B cell (primary cell): ENCODE measurements around the gene GHSR. TPM values are rescaled to one million over a fixed set of nuclear protein-coding genes. Genes with fewer than 3 reads are reported as not detected.

Source experiments
- ATAC-seq: fragments of 200-7000 bp; cut with Tn5 transposase; one replicate; pipeline ENCODE4 v1.10.0; 2021; ENCODE audit warnings: low read depth, mild to moderate bottlenecking, moderate number of reproducible peaks, moderate library complexity
- CTCF ChIA-PET: fragments of 350-600 bp; sonication (Branson Sonifier 250); formaldehyde crosslinking; loops from one replicate; lab custom pipeline; 2021; ENCODE audit warnings: antibody characterized with exemption, inconsistent platforms; lab: Charles Lee
- POLR2A ChIA-PET: fragments of 350-600 bp; sonication (Branson Sonifier 250); formaldehyde crosslinking; loops from one replicate; lab custom pipeline; 2021; ENCODE audit warnings: antibody characterized with exemption; lab: Charles Lee
- DNase-seq: peaks from one replicate; pipeline ENCODE4 v3.0.0; 2013
- H2AFZ ChIP-seq: 2 replicates; pipeline ENCODE4 v1.6.1; 2012; ENCODE audit warnings: mild to moderate bottlenecking, low read depth, low read length; ENCODE audit not compliant: insufficient read depth, poor library complexity, severe bottlenecking
- H3K27ac ChIP-seq, 2 donors: 1 replicate in 1 of 2; 2 replicates in 1 of 2; pipeline ENCODE4 v1.5.1; 2012 to 2013; ENCODE audit warnings: low read length in 2 of 2, mild to moderate bottlenecking in 2 of 2, moderate library complexity in 1 of 2
- H3K27me3 ChIP-seq, 4 experiments: fragments of 200-600 bp in 1 of 4; sonication (generic) in 1 of 4; replicated peaks in 1 of 4; 1 replicate in 2 of 4; 2 replicates in 2 of 4; pipeline versions ENCODE4 v1.6.1 to v1.7.0; 2013 to 2016; ENCODE audit warnings: low read length in 3 of 4, mild to moderate bottlenecking in 2 of 4, mixed read lengths in 1 of 4, moderate library complexity in 1 of 4; ENCODE audit not compliant: insufficient read depth in 4 of 4, control insufficient read depth in 3 of 4; ENCODE audit errors: control extremely low read depth in 1 of 4
- H3K36me3 ChIP-seq, 2 experiments: replicated peaks in 1 of 2; 1 replicate in 1 of 2; 2 replicates in 1 of 2; pipeline versions ENCODE4 v1.6.1 to v1.7.1; 2013; ENCODE audit warnings: low read length in 1 of 2; ENCODE audit not compliant: insufficient read depth in 2 of 2, control insufficient read depth in 1 of 2; ENCODE audit errors: control extremely low read depth in 1 of 2, extremely low read depth in 1 of 2
- H3K4me1 ChIP-seq, 2 donors: fragments of 200-600 bp in 1 of 2; sonication (generic) in 1 of 2; 1 replicate in 1 of 2; 2 replicates in 1 of 2; pipeline versions ENCODE4 v1.5.1 to v1.6.1; 2013 to 2017; ENCODE audit warnings: low read length in 2 of 2; ENCODE audit not compliant: control insufficient read depth in 2 of 2, insufficient read depth in 2 of 2
- H3K4me2 ChIP-seq: replicated peaks from 2 replicates; pipeline ENCODE3; 2012; ENCODE audit warnings: mild to moderate bottlenecking, low read depth, low read length; ENCODE audit not compliant: poor library complexity, severe bottlenecking
- H3K4me3 ChIP-seq, 5 experiments: fragments of 200-600 bp in 1 of 5; sonication (generic) in 1 of 5; 1 replicate in 3 of 5; 2 replicates in 2 of 5; pipeline versions ENCODE4 v1.5.1 to v1.7.0; 2011 to 2016; ENCODE audit warnings: low read length in 4 of 5, mild to moderate bottlenecking in 4 of 5, low read depth in 2 of 5, control low read depth in 1 of 5, moderate library complexity in 1 of 5; ENCODE audit not compliant: insufficient read depth in 1 of 5; ENCODE audit errors: control extremely low read depth in 1 of 5, extremely low read depth in 1 of 5
- H3K79me2 ChIP-seq: fragments of 200-600 bp; sonication (generic); one replicate; pipeline ENCODE4 v1.6.0; 2016; ENCODE audit warnings: low read length; ENCODE audit not compliant: control insufficient read depth, insufficient read depth
- H3K9ac ChIP-seq: fragments of 200-600 bp; sonication (generic); 2 replicates; pipeline ENCODE4 v1.6.1; 2017; ENCODE audit warnings: mild to moderate bottlenecking, low read length, moderate library complexity
- H3K9me3 ChIP-seq, 3 donors: one replicate each; pipeline versions ENCODE4 v1.6.1 to v1.7.1; 2013; ENCODE audit warnings: low read length in 2 of 3; ENCODE audit not compliant: control insufficient read depth in 2 of 3, insufficient read depth in 1 of 3; ENCODE audit errors: control extremely low read depth in 1 of 3
- H4K20me1 ChIP-seq: 2 replicates; pipeline ENCODE4 v1.6.0; 2012; ENCODE audit warnings: mild to moderate bottlenecking, low read length; ENCODE audit not compliant: insufficient read depth, control insufficient read depth, poor library complexity, severe bottlenecking
- H3K27ac Mint-ChIP-seq: one replicate; pipeline ENCODE4 v1.8.0; 2021; ENCODE audit warnings: mixed read lengths
- H3K27me3 Mint-ChIP-seq: one replicate; pipeline ENCODE4 v1.8.0; 2021; ENCODE audit warnings: mixed read lengths
- H3K4me1 Mint-ChIP-seq: one replicate; pipeline ENCODE4 v1.8.0; 2021; ENCODE audit warnings: mixed read lengths
- H3K4me3 Mint-ChIP-seq: one replicate; pipeline ENCODE4 v1.8.0; 2021; ENCODE audit warnings: mixed read lengths
- H3K9me3 Mint-ChIP-seq: one replicate; pipeline ENCODE4 v1.8.0; 2022; ENCODE audit warnings: mixed read lengths; ENCODE audit not compliant: insufficient read depth
- CTCF ChIP-seq: fragments of 200-600 bp; IDR thresholded peaks from one replicate; pipeline ENCODE4 v1.8.0; 2022; ENCODE audit warnings: antibody characterized with exemption, mild to moderate bottlenecking
- EZH2 ChIP-seq: IDR thresholded peaks from 2 replicates; pipeline ENCODE4 v1.6.1; 2012; ENCODE audit warnings: borderline replicate concordance, low read depth, mild to moderate bottlenecking, moderate library complexity, low read length; ENCODE audit not compliant: insufficient read depth, poor library complexity, severe bottlenecking
- WGBS: methylation state at CpG from one replicate; pipeline ENCODE4 v1.1.5; 2013; ENCODE audit warnings: missing lambda C conversion rate; ENCODE audit not compliant: insufficient coverage; 5-methylcytosine and 5-hydroxymethylcytosine counted together
- intact Hi-C: fragments of 100-400 bp; cut with micrococcal nuclease; formaldehyde crosslinking; loops from one replicate; pipeline ENCODE4 v1.10.0; 2022
- polyA plus RNA-seq: library from polyadenylated mRNA; depleted of rRNA; stranded (reverse); fragments of >200 nt; gene quantifications from 2 replicates; pipeline ENCODE4 v1.2.3, GENCODE V29; 2012
- total RNA-seq, 2 donors: library from RNA; stranded (reverse); fragments of 120-200 nt in 1 of 2; gene quantifications; 1 replicate in 1 of 2; 2 replicates in 1 of 2; pipeline versions ENCODE4 v1.2.3 to v1.2.4, GENCODE V29; 2013 to 2022

GHSR gene
- total and polyA plus RNA-seq, 2 donors (not counting 1 experiment from before 2014, with no cell fraction given): not detected

DNA sequence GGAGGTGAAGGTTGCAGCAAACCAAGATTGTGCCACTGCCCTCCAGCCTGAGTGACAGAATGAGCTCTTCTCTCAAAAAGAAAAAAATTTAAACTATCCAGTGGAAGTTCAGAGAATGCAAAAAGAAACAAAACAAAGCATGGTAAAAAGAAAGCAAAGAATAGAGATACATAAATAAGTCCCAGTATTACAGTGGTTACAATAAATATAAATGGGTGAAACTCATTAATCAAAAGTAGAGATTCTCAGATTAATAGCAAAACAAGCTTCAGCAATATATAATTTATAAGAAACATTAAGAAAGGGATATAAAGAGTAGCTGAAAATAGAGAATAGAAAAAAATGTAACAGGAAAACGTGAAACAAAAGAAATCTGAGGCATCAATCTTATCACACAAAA lies 23.6 kb upstream of the GHSR start:
- H3K4me1 Mint-ChIP-seq: peaks cover 3% of the 10 kb centered on the region
- H3K36me3 ChIP-seq: no peaks in the 10 kb centered on the region
- H3K9me3 Mint-ChIP-seq: peaks cover 4% of the 10 kb centered on the region
- no peak overlapping the region for H3K9ac ChIP-seq
- ATAC-seq (no peak), DNase-seq (no peak)
- no peak overlapping the region for H3K4me2 ChIP-seq
- H3K79me2 ChIP-seq: no peaks in the 10 kb centered on the region
- no peaks in the 10 kb centered on the region for H4K20me1 ChIP-seq
- intact Hi-C loops: no loop called here
- no CpG with 5 or more reads among the region's 1 CpG for WGBS
- CTCF ChIA-PET: interaction anchor here (0.9 to 1.2 kb wide), 2 partner anchors 10 to 123 kb away, joined by 3 read pairs; no protein-coding TSS in a partner anchor
- H2AFZ ChIP-seq: no peak overlapping the region
- no peak for TF ChIP-seq EZH2
- TF ChIP-seq CTCF: no peak
- H3K4me3 Mint-ChIP-seq: no peak overlapping the region
- peaks cover 0 to 1% (median 0%) of the 10 kb centered on the region in 4 experiments for H3K27me3 ChIP-seq
- peaks cover 2 to 3% (median 2%) of the 10 kb centered on the region in 3 donors for H3K9me3 ChIP-seq
- H3K27me3 Mint-ChIP-seq: peaks cover 16% of the 10 kb centered on the region
- POLR2A ChIA-PET: no interaction called here
- H3K27ac Mint-ChIP-seq: no peak overlapping the region
- H3K4me1 ChIP-seq: no peaks in the 10 kb centered on the region
- no peak overlapping the region for H3K4me3 ChIP-seq
- H3K27ac ChIP-seq: no peak overlapping the region

DNA sequence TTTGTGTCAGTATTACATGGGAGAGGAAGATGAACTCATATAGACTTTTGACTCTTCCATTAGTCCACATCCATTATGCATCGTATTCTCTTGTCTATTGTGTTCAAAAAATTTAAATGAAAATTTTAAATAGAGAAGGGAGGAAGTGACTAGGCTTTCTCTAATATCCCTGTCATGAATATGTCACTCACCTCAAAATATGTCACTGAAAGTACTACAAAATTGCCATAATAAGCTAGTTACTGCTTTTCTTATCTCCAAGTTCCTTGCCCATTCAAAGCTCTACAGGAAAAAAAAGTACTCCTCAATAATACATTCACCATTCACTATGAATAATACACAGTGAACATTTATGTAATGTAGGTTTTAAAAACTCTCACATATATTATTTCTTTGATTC lies 22.3 kb upstream of the GHSR start:
- Histone ChIP-seq H3K27me3 (peaks cover 0 to 3% (median 0%) of the 10 kb centered on the region in 4 experiments), H3K4me2 (no peak overlapping the region), H2AFZ (no peak overlapping the region), H3K4me3 (no peak overlapping the region), H3K36me3 (no peaks in the 10 kb centered on the region), H3K9me3 (peaks cover 2 to 3% (median 2%) of the 10 kb centered on the region in 3 donors), H3K4me1 (no peaks in the 10 kb centered on the region), H3K9ac (no peak overlapping the region), H3K79me2 (no peaks in the 10 kb centered on the region), H3K27ac (no peak overlapping the region), H4K20me1 (no peaks in the 10 kb centered on the region)
- no peaks in the 10 kb centered on the region for H3K4me1 Mint-ChIP-seq
- no peak overlapping the region for H3K27ac Mint-ChIP-seq
- POLR2A ChIA-PET: no interaction called here
- no CpG with 5 or more reads among the region's 1 CpG for WGBS
- intact Hi-C loops: no loop called here
- ATAC-seq (no peak), DNase-seq (no peak)
- TF ChIP-seq CTCF (no peak), EZH2 (no peak)
- peaks cover 21% of the 10 kb centered on the region for H3K27me3 Mint-ChIP-seq
- peaks cover 5% of the 10 kb centered on the region for H3K9me3 Mint-ChIP-seq
- CTCF ChIA-PET: interaction anchor here (1.4 kb wide), 3 partner anchors 9 to 138 kb away, joined by 3 to 4 read pairs (median 4); no protein-coding TSS in a partner anchor
- H3K4me3 Mint-ChIP-seq: no peak overlapping the region
